Measurements from ENCODE around the gene RTF1. TPM values are rescaled to one million over a fixed set of nuclear protein-coding genes. Genes with fewer than 3 reads are reported as not detected.

Gene RTF1
- total RNA-seq, 2 experiments from 2014 or later = 26.8 to 30.0 TPM

DNA sequence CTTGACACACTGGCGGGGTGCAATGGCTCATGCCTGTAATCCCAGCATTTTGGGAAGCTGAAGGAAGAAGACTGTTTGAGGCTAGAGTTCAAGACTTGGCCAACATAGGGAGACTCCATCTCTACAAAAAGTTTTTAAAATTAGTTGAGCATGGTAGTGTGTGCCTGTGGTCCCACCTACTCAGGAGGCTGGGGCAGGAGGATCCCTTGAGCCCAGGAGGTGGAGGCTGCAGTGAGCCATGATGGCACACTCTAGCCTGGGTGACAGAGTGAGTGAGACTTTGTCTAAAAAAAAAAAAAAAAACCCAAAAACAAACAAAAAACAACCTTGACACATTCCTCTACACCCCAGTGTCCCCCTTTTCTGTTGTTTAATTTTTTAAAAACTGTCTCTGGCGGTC, 72.7 kb downstream of the RTF1 start:
- ChIA-PET CTCF (interaction anchor here (1.9 kb wide), 1 partner anchor 24 kb away, joined by 11 read pairs; no protein-coding TSS in a partner anchor), POLR2A (interaction anchor here (1.4 kb wide), 1 partner anchor 157 kb away, joined by 5 read pairs; the partner anchor contains the start of genes NUSAP1 and OIP5)
- Mint-ChIP-seq H3K4me1 (ENCODE audit: low read depth) (peaks cover 40% of the 10 kb centered on the region), H3K36me3 (ENCODE audit: low read depth) (peaks cover 3% of the 10 kb centered on the region), H3K27me3 (peaks cover 21% of the 10 kb centered on the region), H3K27ac (no peak overlapping the region), H3K9me3 (no peaks in the 10 kb centered on the region), H3K4me3 (no peak overlapping the region)
- TF ChIP-seq, protein P1, sequence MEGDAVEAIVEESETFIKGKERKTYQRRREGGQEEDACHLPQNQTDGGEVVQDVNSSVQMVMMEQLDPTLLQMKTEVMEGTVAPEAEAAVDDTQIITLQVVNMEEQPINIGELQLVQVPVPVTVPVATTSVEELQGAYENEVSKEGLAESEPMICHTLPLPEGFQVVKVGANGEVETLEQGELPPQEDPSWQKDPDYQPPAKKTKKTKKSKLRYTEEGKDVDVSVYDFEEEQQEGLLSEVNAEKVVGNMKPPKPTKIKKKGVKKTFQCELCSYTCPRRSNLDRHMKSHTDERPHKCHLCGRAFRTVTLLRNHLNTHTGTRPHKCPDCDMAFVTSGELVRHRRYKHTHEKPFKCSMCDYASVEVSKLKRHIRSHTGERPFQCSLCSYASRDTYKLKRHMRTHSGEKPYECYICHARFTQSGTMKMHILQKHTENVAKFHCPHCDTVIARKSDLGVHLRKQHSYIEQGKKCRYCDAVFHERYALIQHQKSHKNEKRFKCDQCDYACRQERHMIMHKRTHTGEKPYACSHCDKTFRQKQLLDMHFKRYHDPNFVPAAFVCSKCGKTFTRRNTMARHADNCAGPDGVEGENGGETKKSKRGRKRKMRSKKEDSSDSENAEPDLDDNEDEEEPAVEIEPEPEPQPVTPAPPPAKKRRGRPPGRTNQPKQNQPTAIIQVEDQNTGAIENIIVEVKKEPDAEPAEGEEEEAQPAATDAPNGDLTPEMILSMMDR (IDR thresholded peaks at IDR 0.05) = no peak
- no peak for DNase-seq
- intact Hi-C loops (cut with micrococcal nuclease) = no loop called here
- ATAC-seq = no peak

DNA sequence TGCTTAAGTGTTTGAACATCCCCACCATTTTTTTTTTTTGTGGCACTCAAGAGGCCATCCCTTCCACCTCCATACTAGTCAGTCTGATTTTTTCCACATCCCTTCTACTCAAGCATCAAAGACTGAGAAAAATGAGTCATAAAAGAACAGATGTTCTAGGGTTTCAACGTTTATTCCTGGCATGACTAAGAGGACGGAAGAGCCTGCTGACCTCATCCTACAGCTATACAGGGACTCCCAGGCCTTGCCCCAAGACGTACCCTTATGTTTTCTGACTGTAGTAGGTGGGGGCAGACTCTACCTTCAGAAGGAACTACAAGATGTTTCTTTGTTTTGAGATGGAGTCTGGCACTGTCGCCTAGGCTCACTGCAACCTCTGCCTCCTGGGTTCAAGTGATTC, 73.5 kb downstream of the RTF1 start:
- Mint-ChIP-seq H3K4me1 (ENCODE audit: low read depth) (peaks cover 43% of the 10 kb centered on the region), H3K36me3 (ENCODE audit: low read depth) (peaks cover 3% of the 10 kb centered on the region), H3K27me3 (peaks cover 24% of the 10 kb centered on the region), H3K27ac (peak overlapping the region; percentile 8), H3K9me3 (no peaks in the 10 kb centered on the region), H3K4me3 (no peak overlapping the region)
- TF ChIP-seq, protein P1 (IDR thresholded peaks at IDR 0.05) = no peak
- DNase-seq = peak; percentile 78
- POLR2A ChIA-PET = interaction anchor here (0.9 kb wide), 1 partner anchor 23 kb away, joined by 4 read pairs; the partner anchor contains the start of gene LTK
- CTCF ChIA-PET = interaction anchor here (1.9 kb wide), 1 partner anchor 24 kb away, joined by 11 read pairs; no protein-coding TSS in a partner anchor
- ATAC-seq = peak; percentile 74
- intact Hi-C loops (cut with micrococcal nuclease) = no loop called here

DNA sequence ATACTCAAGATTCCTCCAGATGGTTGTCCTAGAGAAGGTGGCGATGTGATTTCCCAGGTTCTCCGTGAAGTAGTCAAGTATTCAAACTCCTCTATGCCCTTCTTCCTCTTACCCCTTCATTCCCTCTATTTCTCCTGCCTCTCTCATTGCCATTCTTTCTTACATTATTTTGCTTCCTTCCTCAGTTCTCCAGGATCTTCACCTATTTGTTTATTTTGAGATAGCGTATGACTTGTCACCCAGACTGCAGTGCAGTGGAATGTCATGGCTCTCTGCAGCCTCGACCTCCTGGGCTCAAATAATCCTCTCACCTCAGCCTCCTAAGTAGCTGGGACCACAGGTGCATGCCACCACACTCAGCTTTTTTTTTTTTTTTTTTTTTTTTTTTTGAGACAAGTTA, 75.0 kb downstream of the RTF1 start:
- no peak overlapping the region for H3K4me3 Mint-ChIP-seq

DNA sequence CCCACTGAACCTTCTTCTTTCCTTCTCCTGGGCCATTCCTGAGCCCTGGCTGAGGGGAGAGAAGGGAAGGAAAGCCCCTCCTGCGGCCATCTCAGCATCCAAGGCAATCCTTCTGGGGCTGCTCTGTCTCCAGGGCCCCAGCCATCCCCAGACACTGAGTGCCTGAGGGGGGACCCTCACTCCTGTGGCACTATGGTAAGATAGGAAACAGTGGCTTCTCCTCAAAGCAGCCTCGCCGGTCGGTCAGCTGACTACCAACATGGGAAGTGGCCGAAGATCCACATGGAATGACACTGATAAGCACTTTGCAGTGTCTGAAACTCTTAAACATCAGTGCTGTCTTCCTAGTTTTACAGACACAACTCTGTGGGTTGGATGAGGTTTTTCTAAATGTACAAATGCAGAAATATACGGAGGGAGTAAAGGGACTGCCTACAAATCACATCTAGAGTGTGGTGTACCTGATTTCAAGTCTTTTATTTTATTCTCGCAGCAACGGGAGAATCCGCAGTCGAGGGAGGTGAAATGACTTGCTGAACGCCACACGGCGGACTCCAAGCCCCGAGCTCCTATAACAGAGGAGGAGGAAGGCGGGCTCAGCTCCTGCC, 75.8 kb downstream of the RTF1 start:
- peaks cover 3% of the 10 kb centered on the region for H3K36me3 Mint-ChIP-seq (ENCODE audit: low read depth)
- peak overlapping the region; percentile 81 for H3K27ac Mint-ChIP-seq
- no peaks in the 10 kb centered on the region for H3K9me3 Mint-ChIP-seq
- ChIA-PET CTCF (interaction anchor here (1.6 to 1.8 kb wide), 2 partner anchors 27 to 282 kb away, joined by 4 to 11 read pairs; partner anchors contain the start of gene MAPKBP1), POLR2A (interaction anchor here (0.6 to 1.7 kb wide), 6 partner anchors 9 to 282 kb away, joined by 3 to 9 read pairs (median 4); partner anchors contain the start of genes LTK and MAPKBP1)
- intact Hi-C loops (cut with micrococcal nuclease) = no loop called here
- peaks cover 42% of the 10 kb centered on the region for H3K4me1 Mint-ChIP-seq (ENCODE audit: low read depth)
- ATAC-seq (no peak), DNase-seq (no peak)
- peaks cover 38% of the 10 kb centered on the region for H3K27me3 Mint-ChIP-seq
- TF ChIP-seq, protein P1 (IDR thresholded peaks at IDR 0.05) = no peak
- peak overlapping the region; percentile 68 for H3K4me3 Mint-ChIP-seq

More for the DNA sequence above, 75.0 kb downstream of the RTF1 start:
- no peak for ATAC-seq
- peaks cover 3% of the 10 kb centered on the region for H3K36me3 Mint-ChIP-seq (ENCODE audit: low read depth)
- TF ChIP-seq, protein P1 (IDR thresholded peaks at IDR 0.05) = no peak
- peaks cover 31% of the 10 kb centered on the region for H3K27me3 Mint-ChIP-seq
- peaks cover 43% of the 10 kb centered on the region for H3K4me1 Mint-ChIP-seq (ENCODE audit: low read depth)
- intact Hi-C loops (cut with micrococcal nuclease) = no loop called here
- ChIA-PET POLR2A (no interaction called here), CTCF (interaction anchor here (1.8 kb wide), 1 partner anchor 26 kb away, joined by 11 read pairs; no protein-coding TSS in a partner anchor)
- DNase-seq = no peak
- no peak overlapping the region for H3K27ac Mint-ChIP-seq
- H3K9me3 Mint-ChIP-seq = no peaks in the 10 kb centered on the region

All from activated CD8-positive, alpha-beta T cell treated with anti-CD3 and anti-CD28 coated beads for 36 hours (primary cell).